ENCODE data around the gene RAB35. TPM values are rescaled to one million over a fixed set of nuclear protein-coding genes. Genes with fewer than 3 reads are reported as not detected.

Gene RAB35
- total RNA-seq, 2 donors from 2014 or later: 47.8 to 52.7 TPM

GRCh38 chr12:120136093-120136770 lies 19.7 kb upstream of the RAB35 start:
- intact Hi-C loops (cut with DNase I, micrococcal nuclease): no loop called here
- ATAC-seq: no peak
- DNase-seq: no peak

- intact Hi-C loops (cut with DNase I, micrococcal nuclease): no loop called here
- DNase-seq (no peak), ATAC-seq (no peak)
These were observed 17.9 kb upstream of the RAB35 start for GRCh38 chr12:120134307-120134980.

- no peak for DNase-seq
- ATAC-seq: peak; percentile 18
- intact Hi-C loops (cut with DNase I, micrococcal nuclease): no loop called here
These were observed 16.4 kb upstream of the RAB35 start for GRCh38 chr12:120132863-120133385.

GRCh38 chr12:120132054-120132836 lies 15.7 kb upstream of the RAB35 start:
- intact Hi-C loops (cut with DNase I, micrococcal nuclease): no loop called here
- ATAC-seq: no peak

GRCh38 chr12:120131116-120131515 lies 14.6 kb upstream of the RAB35 start:
- intact Hi-C loops (cut with DNase I, micrococcal nuclease): no loop called here
- ATAC-seq (no peak), DNase-seq (no peak)

More at GRCh38 chr12:120132054-120132836, 15.7 kb upstream of the RAB35 start:
- no peak for DNase-seq

GRCh38 chr12:120130011-120130410 lies 13.5 kb upstream of the RAB35 start:
- DNase-seq: no peak
- ATAC-seq: no peak
- intact Hi-C loops (cut with DNase I, micrococcal nuclease): no loop called here

- intact Hi-C loops (cut with DNase I, micrococcal nuclease): no loop called here
- DNase-seq (peak in 1 of 2 donors; percentile 52), ATAC-seq (peak; percentile 12)
These were observed 10.1 kb upstream of the RAB35 start for GRCh38 chr12:120126635-120127005.

GRCh38 chr12:120125792-120126634 lies 9.5 kb upstream of the RAB35 start:
- ATAC-seq (no peak), DNase-seq (no peak)
- intact Hi-C loops (cut with DNase I, micrococcal nuclease): no loop called here

GRCh38 chr12:120125029-120125428 lies 8.5 kb upstream of the RAB35 start:
- ATAC-seq: no peak
- intact Hi-C loops (cut with DNase I, micrococcal nuclease): no loop called here
- no peak for DNase-seq

- no peak for ATAC-seq
- DNase-seq: no peak
- intact Hi-C loops (cut with DNase I, micrococcal nuclease): no loop called here
These were observed 5.3 kb upstream of the RAB35 start for GRCh38 chr12:120121766-120122293.

GRCh38 chr12:120121343-120121742 lies 4.8 kb upstream of the RAB35 start:
- ATAC-seq (no peak), DNase-seq (no peak)
- intact Hi-C loops (cut with DNase I, micrococcal nuclease): no loop called here

- no peak for ATAC-seq
- DNase-seq: no peak
- intact Hi-C loops (cut with DNase I, micrococcal nuclease): no loop called here
These were observed 2.9 kb upstream of the RAB35 start for GRCh38 chr12:120119271-120119973.

- ATAC-seq (no peak), DNase-seq (no peak)
- intact Hi-C loops (cut with DNase I, micrococcal nuclease): no loop called here
These were observed 1.9 kb upstream of the RAB35 start for GRCh38 chr12:120118321-120119061.

- ATAC-seq (no peak), DNase-seq (no peak)
- intact Hi-C loops (cut with DNase I, micrococcal nuclease): no loop called here
These were observed 1.4 kb upstream of the RAB35 start for GRCh38 chr12:120117961-120118320.

GRCh38 chr12:120116792-120117651 lies 469 bp upstream of the RAB35 start:
- peak; percentile 96 for DNase-seq
- intact Hi-C loops (cut with DNase I, micrococcal nuclease): no loop called here
- peak; percentile 89 for ATAC-seq

GRCh38 chr12:120115692-120116440 lies 687 bp downstream of the RAB35 start:
- intact Hi-C loops (cut with DNase I, micrococcal nuclease): no loop called here
- peak; percentile 49 to 57 for DNase-seq
- peak; percentile 7 for ATAC-seq
